Endometrium (tissue), 2 donors: ENCODE measurements around the gene LBH.
"Not testable (repeated sequence)": the region's sequence is repeated elsewhere in the genome, so short reads cannot be mapped to it uniquely, and the experiment has no call there.

Source experiments
- FAIRE-seq: peaks from 2 replicates; lab custom pipeline; 2012; peaks lifted over from hg19 to GRCh38; lab: Jason Lieb, UNC
- donor health status: control.
- donor health status: control.

The LBH gene

DNA sequence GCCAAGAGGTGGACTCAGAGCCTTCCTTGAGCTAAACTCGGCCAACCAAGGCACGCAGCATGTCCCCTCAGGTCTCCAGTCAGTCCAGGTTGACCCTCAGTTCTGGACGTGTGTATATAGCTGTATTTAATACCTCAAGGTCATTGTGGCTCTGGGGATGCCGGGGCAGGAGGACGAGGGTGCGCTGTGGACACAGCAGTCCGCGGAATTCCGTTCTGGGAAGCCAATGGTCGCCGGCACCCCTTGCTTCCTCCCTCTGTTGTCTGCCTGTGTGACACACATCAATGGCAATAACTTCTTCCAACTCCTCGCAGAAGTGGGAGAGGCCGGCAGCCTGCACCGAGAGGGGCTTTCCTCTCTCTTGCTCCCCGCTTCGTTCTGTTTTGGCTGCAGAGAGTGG, 27.7 kb downstream of the LBH start:
- no peak for FAIRE-seq

DNA sequence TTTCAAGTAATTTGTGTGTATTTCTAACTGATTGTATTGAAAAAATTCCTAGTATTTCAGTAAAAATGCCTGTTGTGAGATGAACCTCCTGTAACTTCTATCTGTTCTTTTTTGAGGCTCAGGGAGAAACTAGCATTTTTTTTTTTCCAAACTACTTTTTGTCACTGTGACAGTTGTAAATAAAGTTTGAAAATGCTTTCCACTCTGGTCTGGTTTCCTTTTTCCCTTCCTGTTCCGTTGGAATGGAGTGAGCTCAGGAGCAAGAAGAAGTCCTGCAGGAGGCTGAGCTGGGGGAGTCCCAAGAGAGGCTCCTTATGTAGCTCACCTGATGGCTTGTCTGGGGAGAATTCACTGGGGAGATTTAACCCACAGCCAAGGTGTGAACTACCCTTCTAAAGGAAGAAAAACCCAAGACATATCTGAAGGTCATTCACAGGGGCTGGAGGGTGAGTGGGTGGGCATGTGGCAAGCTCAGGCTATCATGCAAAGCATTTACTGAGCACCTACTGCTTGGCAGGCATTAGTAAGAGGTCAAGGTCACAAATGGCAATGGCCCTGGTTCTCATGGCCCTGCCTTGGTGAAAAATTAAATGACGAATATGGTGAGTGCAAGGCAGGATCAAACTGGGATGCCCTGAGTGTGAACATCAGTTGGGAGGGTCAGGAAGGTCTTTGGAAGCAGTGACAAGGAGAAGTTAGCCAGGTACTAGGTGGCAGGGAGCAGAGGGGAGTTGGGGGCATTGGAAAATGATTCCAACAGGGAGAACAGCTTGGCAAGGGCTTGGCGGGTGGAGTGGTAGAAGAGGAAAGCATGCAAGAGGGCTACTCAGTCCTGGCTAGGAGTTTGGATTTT, 28.7 kb downstream of the LBH start:
- FAIRE-seq, result no peak

- FAIRE-seq, result no peak
These were observed 29.6 kb downstream of the LBH start for GRCh38 chr2:30260941-30261340.

GRCh38 chr2:30261695-30262211, 30.4 kb downstream of the LBH start:
- FAIRE-seq, result no peak

DNA sequence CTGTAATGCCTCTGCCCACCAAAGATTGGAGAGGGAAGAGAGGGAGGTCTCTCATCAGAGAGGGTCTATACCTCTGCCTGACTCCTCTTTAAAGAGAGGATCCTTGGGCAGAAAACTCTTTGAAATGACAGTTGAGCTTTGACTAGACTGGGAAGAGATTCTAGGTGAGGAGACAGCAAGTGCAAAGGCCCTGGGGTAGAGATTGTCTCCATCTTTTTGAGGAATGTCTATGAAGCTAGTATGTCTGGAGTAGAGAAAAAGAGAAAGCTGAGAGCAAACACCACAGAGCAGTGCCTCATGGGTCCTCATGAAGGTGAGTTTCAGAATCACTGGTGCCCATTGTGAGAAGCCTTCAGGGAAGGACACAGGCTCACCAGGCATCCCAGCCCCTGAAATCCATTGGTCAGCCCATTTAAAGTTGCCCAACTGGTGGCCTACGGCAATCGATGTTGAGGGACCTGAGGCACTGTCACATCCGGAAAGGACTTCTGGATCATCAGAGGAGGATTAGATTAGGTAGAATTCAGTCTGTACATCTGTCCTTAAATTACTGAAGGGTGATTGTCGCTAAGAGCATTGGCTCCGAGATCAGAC, 31.5 kb downstream of the LBH start:
- FAIRE-seq, result no peak

DNA sequence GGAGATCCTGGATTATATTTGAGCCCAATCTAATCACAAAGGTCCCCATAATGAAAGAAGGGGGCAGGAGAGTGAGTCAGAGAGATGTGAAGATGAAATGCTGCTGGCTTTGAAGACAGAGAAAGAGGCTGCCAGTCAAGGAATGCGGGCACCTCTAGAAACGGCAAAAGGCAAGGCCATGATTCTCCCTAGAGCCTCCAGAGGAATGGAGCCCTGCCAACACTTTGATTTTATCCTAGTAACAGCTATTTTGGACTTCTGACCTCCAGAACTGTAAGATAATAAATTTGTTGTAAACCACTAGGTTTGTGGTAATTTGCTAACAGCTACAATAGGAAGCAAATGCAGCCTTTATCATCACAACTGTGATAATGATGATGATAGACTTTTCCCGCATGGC, 32.9 kb downstream of the LBH start:
- no peak for FAIRE-seq

GRCh38 chr2:30265052-30266015, 34.0 kb downstream of the LBH start:
- peak; percentile 43 for FAIRE-seq

DNA sequence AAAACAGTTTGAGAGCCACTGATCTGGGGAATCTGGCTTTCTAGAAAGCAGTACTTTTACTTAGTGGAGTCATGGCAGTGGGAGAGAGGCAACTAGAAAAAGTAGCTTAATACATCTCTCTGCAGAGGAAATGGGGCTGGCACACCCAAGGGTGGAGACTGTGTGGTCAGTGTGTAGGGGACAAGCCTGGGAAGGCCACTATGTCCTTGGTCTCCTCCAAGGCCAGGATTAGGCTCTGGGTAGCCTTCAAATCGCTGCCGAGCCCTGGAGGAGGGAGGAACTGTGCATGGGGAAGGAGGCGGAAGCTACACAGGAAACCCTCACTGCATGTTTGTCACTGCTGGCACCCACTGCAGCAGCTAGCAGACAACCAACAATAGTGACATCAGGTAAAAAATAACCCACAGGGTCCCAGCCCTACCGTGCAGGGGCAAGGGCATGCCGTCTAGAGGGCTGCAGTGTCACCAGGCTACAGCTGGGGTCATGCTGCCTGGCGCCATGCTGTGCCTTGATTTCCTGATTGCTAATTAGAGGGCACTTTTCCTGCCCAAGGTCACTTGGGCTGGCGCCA, 34.8 kb downstream of the LBH start:
- no peak for FAIRE-seq

DNA sequence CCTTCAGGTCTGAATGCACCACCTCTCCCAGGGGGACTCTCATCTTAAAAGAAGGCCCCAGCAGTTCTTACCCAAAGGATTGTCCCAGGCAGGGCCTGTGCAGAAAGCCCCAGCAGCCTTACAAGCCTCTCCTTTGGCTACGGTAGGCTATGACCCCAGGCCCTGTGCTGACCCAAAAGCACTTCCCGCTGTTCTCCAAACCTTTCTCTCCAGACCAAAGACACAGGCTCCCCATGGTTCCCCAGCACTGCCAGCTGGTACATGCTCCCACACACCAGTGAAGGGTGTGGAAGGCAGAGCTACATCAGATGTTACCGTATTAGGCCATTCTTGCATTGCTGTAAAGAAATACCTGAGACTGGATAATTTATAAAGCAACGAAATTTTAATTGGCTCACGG, 35.4 kb downstream of the LBH start:
- FAIRE-seq, result no peak

GRCh38 chr2:30267161-30267975, 36.0 kb downstream of the LBH start:
- FAIRE-seq, result no peak

- no peak for FAIRE-seq
These were observed 37.0 kb downstream of the LBH start for GRCh38 chr2:30268296-30268871.

GRCh38 chr2:30269114-30269770, 37.9 kb downstream of the LBH start:
- not testable (repeated sequence) for FAIRE-seq

GRCh38 chr2:30269771-30270145, 38.4 kb downstream of the LBH start:
- no peak for FAIRE-seq

- no peak for FAIRE-seq
These were observed 38.8 kb downstream of the LBH start for GRCh38 chr2:30270166-30270565.

DNA sequence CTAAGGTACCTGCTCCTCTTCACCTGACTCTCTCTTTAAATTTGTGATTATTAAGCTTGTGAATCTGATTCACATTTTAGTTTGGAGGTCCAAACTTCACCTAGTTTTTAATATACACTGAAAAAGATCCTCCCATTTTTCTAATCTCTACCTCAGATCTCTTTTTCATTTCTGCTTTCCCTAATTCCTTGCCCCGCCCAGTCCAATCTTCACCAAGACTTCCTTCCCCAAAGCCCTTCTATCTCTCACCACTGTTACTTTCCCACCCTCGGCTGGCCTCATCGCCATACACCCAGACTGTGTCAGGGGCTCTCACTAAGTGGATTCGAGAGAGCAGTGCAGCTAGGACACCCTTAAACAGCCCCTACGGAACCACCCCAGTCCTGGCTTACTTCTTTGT, 40.0 kb downstream of the LBH start:
- FAIRE-seq, result no peak

DNA sequence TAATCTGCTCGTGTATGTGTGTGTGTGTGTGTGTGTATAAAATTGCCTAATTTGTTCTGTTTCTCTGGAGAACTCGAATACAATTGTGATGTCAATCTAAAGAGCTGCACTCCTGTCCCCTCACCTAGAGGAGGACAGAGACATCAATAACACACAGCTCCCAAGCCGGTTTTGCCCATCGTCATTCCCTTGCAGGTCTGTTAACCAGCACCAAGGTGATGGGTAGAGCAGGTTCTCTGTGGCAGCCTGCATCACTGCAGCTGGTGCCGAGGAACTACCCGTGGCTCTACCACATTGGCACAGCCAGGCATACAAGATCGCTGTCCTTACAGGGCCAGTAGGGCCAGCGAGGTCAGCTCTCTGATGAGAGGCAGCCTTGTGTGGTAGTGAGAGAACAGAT, 41.0 kb downstream of the LBH start:
- no peak for FAIRE-seq

DNA sequence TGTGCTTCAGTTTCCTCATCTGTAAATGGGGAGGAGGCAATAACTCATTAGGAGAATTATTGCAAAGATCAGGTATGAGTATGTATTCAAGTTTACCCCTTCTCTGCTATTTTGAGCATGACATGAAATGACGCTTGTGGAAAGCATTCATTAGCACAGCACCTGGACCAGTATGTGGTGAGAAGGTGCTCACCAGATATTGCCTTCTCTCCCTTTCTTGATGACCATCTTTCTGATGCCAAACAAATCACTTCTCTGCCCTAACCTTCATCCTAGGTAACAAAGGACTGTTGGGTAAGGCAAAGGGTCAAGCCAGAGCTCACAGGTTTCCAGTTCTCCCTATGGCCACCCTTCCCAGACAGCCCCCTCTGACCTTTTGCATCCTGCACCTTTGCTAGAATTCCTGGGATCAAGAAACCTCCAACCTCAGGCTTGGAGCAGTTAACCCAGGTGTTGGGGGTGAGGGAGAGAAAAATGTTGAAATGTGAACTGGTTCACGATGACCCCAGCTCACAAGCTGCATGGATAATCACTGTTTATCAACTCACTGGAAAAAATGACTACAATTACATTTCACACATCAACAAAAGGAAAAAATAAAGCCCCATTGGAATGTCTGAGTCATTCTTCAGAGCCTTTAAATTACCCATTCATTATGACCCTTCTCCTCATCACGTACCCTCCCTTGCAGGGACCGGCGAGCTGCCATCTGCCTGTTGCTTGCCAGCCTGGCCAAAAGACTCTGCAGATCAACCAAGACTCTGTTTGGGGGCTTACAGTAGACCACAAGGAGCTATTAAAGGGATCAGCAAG, 41.6 kb downstream of the LBH start:
- peak; percentile 64 for FAIRE-seq

DNA sequence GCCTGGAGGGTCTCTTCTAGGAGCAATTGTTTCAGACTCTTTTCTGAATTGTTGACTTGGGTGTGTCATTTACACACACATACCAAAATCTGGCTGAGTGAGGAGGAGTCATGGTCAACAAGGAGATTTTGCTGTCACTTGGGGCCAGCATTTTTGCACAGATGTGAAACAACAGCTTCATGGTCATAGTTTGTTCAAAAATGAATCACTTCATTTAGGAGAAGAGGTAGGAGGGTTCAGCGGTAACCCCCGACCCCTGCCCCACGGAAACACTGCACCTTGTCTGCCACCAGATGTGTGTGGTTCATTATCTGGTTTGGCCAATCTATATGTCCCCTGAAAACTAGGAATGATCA, 42.2 kb downstream of the LBH start:
- FAIRE-seq, result peak; percentile 31

GRCh38 chr2:30275256-30275655, 43.9 kb downstream of the LBH start:
- FAIRE-seq, result no peak
